ENCODE data around the gene FBXO28. TPM values are rescaled to one million over a fixed set of nuclear protein-coding genes. Genes with fewer than 3 reads are reported as not detected.
"Not testable (repeated sequence)": the region's sequence is repeated elsewhere in the genome, so short reads cannot be mapped to it uniquely, and the experiment has no call there.

The FBXO28 gene, protein sequence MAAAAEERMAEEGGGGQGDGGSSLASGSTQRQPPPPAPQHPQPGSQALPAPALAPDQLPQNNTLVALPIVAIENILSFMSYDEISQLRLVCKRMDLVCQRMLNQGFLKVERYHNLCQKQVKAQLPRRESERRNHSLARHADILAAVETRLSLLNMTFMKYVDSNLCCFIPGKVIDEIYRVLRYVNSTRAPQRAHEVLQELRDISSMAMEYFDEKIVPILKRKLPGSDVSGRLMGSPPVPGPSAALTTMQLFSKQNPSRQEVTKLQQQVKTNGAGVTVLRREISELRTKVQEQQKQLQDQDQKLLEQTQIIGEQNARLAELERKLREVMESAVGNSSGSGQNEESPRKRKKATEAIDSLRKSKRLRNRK
- 10 to 100 TPM; 19.7 to 23.7 TPM for total RNA-seq

DNA sequence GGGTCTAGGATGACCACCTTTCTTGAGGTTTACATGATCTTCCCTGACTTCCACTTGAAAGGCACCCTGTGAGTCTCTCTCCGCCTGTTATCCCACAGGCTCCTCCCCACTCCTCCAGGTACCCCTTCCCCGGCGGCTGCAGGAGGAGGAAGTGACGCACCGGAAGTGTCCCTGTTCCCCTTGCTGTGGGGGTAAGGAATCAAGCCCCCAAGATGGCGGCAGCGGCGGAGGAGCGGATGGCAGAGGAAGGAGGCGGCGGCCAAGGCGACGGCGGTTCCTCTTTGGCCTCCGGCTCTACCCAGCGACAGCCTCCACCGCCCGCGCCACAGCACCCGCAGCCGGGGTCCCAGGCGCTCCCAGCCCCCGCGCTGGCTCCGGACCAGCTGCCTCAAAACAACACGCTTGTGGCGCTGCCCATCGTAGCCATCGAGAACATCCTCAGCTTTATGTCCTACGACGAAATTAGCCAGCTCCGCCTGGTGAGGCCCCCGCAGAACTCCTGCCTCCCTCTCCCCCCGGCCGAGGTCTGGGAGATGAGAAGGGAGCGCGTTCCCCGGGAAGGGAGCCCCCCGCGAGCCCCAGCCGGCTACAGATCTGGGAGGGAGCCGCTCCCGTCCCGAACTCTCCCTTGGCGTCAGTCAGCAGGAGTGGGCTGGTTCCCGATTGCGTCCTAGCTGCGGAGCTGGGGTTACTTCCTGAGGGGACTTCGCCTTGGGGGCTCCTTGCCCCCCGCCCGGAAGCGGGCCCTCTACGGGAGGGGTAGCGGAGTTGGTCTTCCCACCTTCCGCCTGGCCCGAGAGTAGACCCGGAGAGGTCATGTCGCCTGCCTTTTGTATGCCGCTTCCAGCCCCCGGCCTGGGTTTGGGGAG, at the start of gene FBXO28:
Gene FBXO28, plus strand, starts transcription at position 194 of the 869 bp plus-strand sequence. Its CDS starts 19 bp downstream, at position 213.
- peaks cover 6% of the 10 kb centered on the region for H3K27me3 Mint-ChIP-seq (ENCODE audit: low read depth)
- ATAC-seq (replicated peaks in 1 of 2): peak; percentile 99
- peaks cover 0 to 3% of the 10 kb centered on the region in 2 donors for H3K9me3 Mint-ChIP-seq
- H3K4me3 Mint-ChIP-seq: peak within 1 kb of the TSS; percentile 88 to 94
- peak within 1 kb of the TSS; percentile 99 for H3K27ac Mint-ChIP-seq
- H3K4me1 Mint-ChIP-seq (ENCODE audit: low read depth): peaks cover 28% of the 10 kb centered on the region
- peak; percentile 95 to 97 for DNase-seq
- peaks cover 0 to under 1% of the 10 kb centered on the region in 2 donors for H3K36me3 Mint-ChIP-seq (ENCODE audit: insufficient read depth in 2 of 2)

DNA sequence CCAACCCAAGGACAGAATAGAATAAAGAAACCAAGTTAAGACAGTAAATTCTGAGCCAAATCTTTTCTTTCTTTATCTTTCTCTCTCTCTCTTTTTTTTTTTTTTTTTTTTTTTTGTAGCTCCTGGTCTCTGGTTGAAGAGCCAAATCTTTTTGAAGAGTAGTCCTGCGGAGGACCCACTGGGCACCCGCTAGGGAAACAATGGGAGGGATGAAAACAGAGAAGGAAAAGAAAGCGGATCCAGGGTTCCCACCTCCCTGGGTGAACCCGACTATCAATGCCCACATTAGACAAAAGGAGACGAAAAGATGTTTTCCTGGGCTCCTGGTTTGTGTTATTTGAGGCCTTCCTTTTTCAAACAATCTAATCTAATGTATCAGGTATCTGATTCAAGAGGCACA, 49.8 kb upstream of the FBXO28 start:
- Mint-ChIP-seq H3K4me3 (no peak overlapping the region), H3K36me3 (ENCODE audit: insufficient read depth in 2 of 2) (no peaks in the 10 kb centered on the region), H3K27me3 (ENCODE audit: low read depth) (no peaks in the 10 kb centered on the region), H3K9me3 (no peaks in the 10 kb centered on the region), H3K4me1 (ENCODE audit: low read depth) (peaks cover 17% of the 10 kb centered on the region), H3K27ac (no peak overlapping the region)
- ATAC-seq (replicated peaks in 1 of 2): no peak
- no peak for DNase-seq

DNA sequence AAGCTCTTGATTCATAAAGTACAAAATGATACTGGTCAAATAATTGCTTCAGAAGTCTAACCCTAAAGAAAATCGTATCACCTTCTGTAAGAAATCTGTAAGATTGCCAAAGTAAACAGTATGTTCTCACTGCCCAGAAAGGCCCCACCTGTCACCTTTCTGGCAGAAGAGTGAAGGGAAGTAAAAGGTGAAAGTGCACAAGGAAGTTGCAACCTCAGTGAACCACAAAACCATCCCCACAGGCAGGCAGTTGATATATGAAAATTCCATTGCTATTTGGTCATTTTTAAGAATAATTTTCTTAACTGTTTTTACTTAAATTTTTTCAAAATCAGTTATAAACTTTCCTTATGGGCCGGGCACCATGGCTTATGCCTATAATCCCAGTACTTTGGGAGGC, 48.5 kb upstream of the FBXO28 start:
- no peak for ATAC-seq (replicated peaks in 1 of 2)
- DNase-seq: no peak
- Mint-ChIP-seq H3K4me3 (no peak overlapping the region), H3K4me1 (ENCODE audit: low read depth) (peaks cover 17% of the 10 kb centered on the region), H3K9me3 (no peaks in the 10 kb centered on the region), H3K27ac (peak overlapping the region; percentile 38), H3K27me3 (ENCODE audit: low read depth) (peaks cover 4% of the 10 kb centered on the region), H3K36me3 (ENCODE audit: insufficient read depth in 2 of 2) (no peaks in the 10 kb centered on the region)

DNA sequence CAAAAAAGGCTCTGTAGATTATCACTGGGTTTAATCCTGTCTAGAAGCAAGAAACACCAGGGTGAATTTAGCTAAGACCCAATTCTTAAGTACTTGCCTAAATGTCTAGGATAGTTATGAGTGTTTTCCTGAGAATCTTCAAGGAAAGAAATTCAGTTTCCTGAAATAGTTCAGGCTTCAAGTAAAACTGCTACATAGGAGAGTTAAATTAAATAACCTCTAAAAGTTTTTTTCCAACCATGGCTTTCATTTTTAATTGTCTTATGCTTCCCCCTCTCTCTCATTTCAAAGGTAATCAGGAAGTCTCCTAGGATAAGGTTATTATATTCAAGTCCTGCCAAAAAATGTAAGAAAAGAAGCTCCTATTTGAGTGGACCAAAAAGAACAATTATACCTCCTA, 46.7 kb upstream of the FBXO28 start:
- peaks cover 17% of the 10 kb centered on the region for H3K4me1 Mint-ChIP-seq (ENCODE audit: low read depth)
- ATAC-seq (replicated peaks in 1 of 2): peak in 1 of 2 donors; percentile 10
- peaks cover 6% of the 10 kb centered on the region for H3K27me3 Mint-ChIP-seq (ENCODE audit: low read depth)
- H3K4me3 Mint-ChIP-seq: peak overlapping the region in 1 of 2 donors; percentile 48
- peak overlapping the region; percentile 71 for H3K27ac Mint-ChIP-seq
- DNase-seq: no peak
- H3K36me3 Mint-ChIP-seq (ENCODE audit: insufficient read depth in 2 of 2): no peaks in the 10 kb centered on the region
- no peaks in the 10 kb centered on the region for H3K9me3 Mint-ChIP-seq

DNA sequence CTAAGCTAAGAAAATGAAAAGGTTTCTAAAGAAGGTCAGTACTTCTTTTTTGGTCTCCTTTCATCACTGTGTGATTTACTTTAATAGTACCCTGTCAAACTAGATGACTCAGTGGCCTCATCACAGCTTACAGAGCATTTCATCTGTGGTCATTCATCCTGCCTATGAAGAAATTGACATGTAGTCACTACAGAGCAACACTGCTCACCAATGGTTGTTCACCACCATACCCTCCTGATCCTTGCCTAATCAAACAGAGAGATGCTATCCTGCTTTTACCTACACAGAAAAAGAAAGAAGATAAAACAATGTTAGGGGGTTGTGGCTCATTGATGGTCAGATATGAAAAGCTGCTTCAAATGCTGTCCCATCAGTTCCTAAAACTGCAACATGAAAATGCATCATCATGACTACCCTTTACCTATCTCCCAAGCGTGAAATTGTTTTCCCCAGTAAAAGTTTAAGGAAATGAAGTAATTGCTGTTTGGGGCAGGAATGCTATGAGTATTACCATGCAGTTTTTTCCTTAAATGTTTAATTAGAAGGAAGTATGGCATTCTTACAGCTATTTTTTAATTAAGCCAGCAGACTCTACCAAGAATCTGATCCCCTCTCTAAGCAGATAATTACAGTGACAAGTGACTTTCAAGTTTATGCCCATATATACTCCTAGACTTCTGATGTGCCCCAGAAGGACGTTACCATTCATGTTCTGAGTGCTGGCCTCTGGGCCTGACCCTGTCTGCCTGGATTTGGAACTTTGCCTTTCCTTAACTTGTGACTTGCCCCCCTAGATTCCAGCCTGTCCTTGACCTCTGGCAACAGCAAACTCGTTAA, 46.1 kb upstream of the FBXO28 start:
- H3K4me3 Mint-ChIP-seq: peak overlapping the region in 1 of 2 donors; percentile 48
- H3K27ac Mint-ChIP-seq: peak overlapping the region; percentile 71
- DNase-seq: peak in 1 of 2 donors; percentile 12
- H3K4me1 Mint-ChIP-seq (ENCODE audit: low read depth): peaks cover 17% of the 10 kb centered on the region
- H3K9me3 Mint-ChIP-seq: peaks cover 0 to 2% of the 10 kb centered on the region in 2 donors
- peaks cover 9% of the 10 kb centered on the region for H3K27me3 Mint-ChIP-seq (ENCODE audit: low read depth)
- H3K36me3 Mint-ChIP-seq (ENCODE audit: insufficient read depth in 2 of 2): no peaks in the 10 kb centered on the region
- ATAC-seq (replicated peaks in 1 of 2): peak; percentile 92 to 99

DNA sequence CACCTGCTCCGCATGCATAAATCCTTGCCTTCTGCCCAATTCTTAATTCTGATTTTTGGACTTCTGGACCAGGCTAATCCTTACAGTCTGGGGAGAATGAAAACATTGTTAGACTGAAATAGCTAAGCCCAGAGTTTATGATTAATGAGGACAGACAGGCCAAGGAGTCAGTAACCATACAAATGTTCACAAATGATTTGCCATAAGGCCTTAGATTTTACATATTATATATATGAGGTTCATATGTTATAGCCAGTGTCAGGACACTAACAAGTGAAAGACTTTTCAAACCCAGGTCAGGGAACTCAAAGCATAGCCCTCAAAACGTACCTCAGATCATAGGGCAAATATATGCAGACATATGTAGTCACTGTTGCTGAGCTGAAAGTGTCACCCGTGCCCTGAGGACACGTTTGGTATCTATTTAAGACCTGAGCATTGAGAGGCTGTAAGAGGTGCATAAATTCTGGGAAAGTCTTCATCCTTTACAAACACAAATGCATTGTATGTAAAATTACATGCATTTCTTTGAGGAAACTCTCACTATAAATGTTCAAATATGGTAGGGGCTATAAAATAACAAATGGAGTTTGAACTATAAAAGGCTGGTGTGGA, 45.3 kb upstream of the FBXO28 start:
- no peak for ATAC-seq (replicated peaks in 1 of 2)
- Mint-ChIP-seq H3K36me3 (ENCODE audit: insufficient read depth in 2 of 2) (no peaks in the 10 kb centered on the region), H3K9me3 (peaks cover 0 to 4% of the 10 kb centered on the region in 2 donors)

DNA sequence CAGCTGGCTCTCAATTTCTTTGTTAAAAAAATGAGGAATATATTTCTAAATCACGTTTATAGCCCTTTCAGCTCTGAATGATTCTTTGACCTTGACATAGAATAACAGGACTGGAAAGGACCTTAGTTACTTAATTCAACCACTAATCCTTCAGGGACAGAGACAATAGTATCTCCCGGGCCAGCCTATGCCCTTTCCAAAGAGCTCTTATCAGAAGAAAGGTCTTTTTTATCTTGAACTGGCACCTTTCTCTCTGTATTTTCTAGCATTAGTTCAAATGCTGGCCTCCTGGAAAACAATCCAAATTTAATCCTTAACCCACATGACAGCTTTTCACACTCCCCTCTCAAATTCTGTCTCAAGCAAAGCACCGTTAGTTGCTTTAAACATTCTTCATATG, 44.8 kb upstream of the FBXO28 start:
- H3K27me3 Mint-ChIP-seq (ENCODE audit: low read depth): peaks cover 12% of the 10 kb centered on the region
- H3K36me3 Mint-ChIP-seq (ENCODE audit: insufficient read depth in 2 of 2): no peaks in the 10 kb centered on the region
- H3K4me3 Mint-ChIP-seq: no peak overlapping the region
- peaks cover 17% of the 10 kb centered on the region for H3K4me1 Mint-ChIP-seq (ENCODE audit: low read depth)
- no peak overlapping the region for H3K27ac Mint-ChIP-seq
- H3K9me3 Mint-ChIP-seq: peaks cover 0 to 4% of the 10 kb centered on the region in 2 donors
- DNase-seq (no peak), ATAC-seq (replicated peaks in 1 of 2) (no peak)

More for the DNA sequence above, 45.3 kb upstream of the FBXO28 start:
- H3K27ac Mint-ChIP-seq: no peak overlapping the region
- DNase-seq: no peak
- peaks cover 12% of the 10 kb centered on the region for H3K27me3 Mint-ChIP-seq (ENCODE audit: low read depth)
- peaks cover 17% of the 10 kb centered on the region for H3K4me1 Mint-ChIP-seq (ENCODE audit: low read depth)
- H3K4me3 Mint-ChIP-seq: no peak overlapping the region

DNA sequence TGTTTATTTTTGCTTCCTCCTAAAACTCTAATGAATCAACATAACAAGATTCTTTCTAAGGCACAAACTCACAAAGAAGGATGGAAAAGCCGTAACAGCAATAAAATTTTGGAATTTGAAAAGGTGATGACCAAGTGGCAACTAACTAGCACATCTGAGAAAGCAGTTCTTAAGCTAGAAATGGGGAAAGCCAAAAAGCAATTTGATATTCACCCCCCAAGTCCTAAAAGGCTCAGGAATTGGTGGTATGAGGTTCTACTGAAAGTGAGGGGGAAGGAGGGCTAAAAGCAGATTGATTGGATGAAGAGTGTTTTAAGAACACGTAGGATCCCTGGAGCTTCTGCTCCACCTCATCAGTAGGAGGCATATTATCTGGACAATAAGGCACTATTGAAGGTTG, 43.4 kb upstream of the FBXO28 start:
- peaks cover 13% of the 10 kb centered on the region for H3K4me1 Mint-ChIP-seq (ENCODE audit: low read depth)
- H3K4me3 Mint-ChIP-seq: no peak overlapping the region
- peaks cover 12% of the 10 kb centered on the region for H3K27me3 Mint-ChIP-seq (ENCODE audit: low read depth)
- ATAC-seq (replicated peaks in 1 of 2) (no peak), DNase-seq (no peak)
- H3K36me3 Mint-ChIP-seq (ENCODE audit: insufficient read depth in 2 of 2): no peaks in the 10 kb centered on the region
- peaks cover 0 to 4% of the 10 kb centered on the region in 2 donors for H3K9me3 Mint-ChIP-seq
- H3K27ac Mint-ChIP-seq: no peak overlapping the region

DNA sequence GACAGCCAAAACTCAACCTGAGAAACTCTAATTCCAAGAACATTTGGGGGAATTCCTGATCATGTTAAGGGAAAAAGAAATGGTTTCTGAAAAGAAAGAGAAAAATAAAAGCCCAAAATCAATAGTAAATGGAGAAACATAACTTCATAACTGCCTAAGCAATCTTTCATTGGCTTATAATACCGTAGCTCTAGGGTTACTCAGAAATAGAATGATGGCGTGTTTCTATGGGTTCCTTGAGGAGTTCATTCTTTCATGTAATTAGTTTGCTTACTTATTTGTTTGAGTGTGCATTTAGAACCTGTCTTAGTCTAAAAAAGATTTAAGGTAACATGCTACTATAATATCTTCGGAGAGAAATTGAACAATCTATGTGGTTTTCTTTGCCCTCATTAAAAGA, 37.5 kb upstream of the FBXO28 start:
- Mint-ChIP-seq H3K27me3 (ENCODE audit: low read depth) (peaks cover 11% of the 10 kb centered on the region), H3K4me1 (ENCODE audit: low read depth) (peaks cover 6% of the 10 kb centered on the region), H3K27ac (no peak overlapping the region), H3K9me3 (peaks cover 0 to 4% of the 10 kb centered on the region in 2 donors), H3K36me3 (ENCODE audit: insufficient read depth in 2 of 2) (no peaks in the 10 kb centered on the region), H3K4me3 (no peak overlapping the region)
- DNase-seq (no peak), ATAC-seq (replicated peaks in 1 of 2) (peak in 1 of 2 donors; percentile 64)

DNA sequence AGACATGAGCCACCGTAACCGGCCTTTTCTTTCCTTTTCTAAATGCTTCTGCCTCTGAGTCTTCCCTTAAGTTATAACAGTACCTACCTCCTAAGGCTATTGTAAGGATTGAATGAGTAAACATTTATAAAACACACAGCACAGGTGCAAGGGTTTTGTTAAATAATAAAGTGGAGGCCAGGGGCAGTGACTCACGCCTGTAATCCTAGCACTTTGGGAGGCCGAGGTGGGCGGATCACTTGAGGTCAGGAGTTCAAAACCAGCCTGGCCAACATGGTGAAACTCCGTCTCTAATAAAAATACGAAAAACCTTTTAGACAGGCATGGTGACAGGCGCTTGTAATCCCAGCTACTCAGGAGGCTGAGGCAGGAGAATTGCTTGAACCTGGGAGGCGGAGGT, 34.3 kb upstream of the FBXO28 start:
- H3K36me3 Mint-ChIP-seq (ENCODE audit: insufficient read depth in 2 of 2); H3K27me3 Mint-ChIP-seq (ENCODE audit: low read depth); H3K4me1 Mint-ChIP-seq (ENCODE audit: low read depth); DNase-seq; H3K4me3 Mint-ChIP-seq; H3K9me3 Mint-ChIP-seq; ATAC-seq (replicated peaks in 1 of 2); H3K27ac Mint-ChIP-seq: not testable (repeated sequence)

DNA sequence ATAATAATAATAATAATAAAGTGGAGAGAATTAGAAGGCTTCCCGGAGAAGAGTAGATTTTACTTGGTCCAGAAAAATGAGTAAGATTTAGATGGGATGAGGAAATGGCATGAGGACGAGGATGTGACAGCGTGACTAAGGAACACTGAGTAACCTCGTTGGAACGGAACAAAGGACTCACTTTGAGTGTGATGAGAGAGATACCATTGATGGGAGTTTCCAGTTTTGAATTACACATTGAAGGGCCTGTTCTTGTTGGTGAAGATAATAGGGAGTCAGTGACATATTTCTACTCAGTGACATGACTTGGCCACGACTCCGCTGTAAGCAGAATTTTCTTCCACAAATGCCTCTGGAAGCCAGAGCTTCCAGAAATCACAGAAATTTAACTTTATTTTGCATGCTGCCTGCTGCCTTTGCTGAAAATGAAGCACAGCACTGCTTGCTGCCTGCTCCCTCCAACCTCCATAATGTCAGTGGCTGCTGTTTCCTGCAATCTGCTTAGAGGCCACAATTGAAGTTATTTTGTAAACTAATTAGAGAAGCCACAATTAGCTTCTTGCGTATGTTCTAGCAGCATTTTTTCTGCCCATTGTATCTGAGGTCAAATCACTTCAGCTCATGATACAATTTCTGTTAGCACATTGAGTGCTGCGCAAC, 33.7 kb upstream of the FBXO28 start:
- no peaks in the 10 kb centered on the region for H3K9me3 Mint-ChIP-seq
- H3K36me3 Mint-ChIP-seq (ENCODE audit: insufficient read depth in 2 of 2): no peaks in the 10 kb centered on the region
- H3K27me3 Mint-ChIP-seq (ENCODE audit: low read depth): peaks cover 4% of the 10 kb centered on the region
- no peak overlapping the region for H3K4me3 Mint-ChIP-seq
- DNase-seq (no peak), ATAC-seq (replicated peaks in 1 of 2) (peak; percentile 27 to 75)
- H3K4me1 Mint-ChIP-seq (ENCODE audit: low read depth): peaks cover 6% of the 10 kb centered on the region
- no peak overlapping the region for H3K27ac Mint-ChIP-seq

DNA sequence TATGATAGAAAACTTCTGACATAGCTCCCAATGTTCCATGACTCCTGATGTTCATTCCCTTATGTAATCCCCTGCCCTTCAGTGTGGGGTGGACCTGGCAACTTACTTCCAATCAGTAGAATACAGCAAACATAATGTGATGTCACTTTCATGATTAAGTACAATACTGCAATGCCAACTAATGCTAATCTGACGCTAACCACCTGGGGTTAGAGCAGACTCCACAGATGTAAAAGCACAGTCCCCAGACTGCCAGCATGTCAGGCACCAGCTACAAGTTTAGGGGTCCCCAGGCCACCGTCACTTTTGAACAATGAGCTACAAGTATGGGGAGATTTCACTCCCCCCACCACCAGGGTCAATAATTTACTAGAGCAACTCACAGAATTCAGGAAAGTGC, 32.3 kb upstream of the FBXO28 start:
- Mint-ChIP-seq H3K36me3 (ENCODE audit: insufficient read depth in 2 of 2) (no peaks in the 10 kb centered on the region), H3K9me3 (no peaks in the 10 kb centered on the region), H3K27ac (no peak overlapping the region), H3K4me1 (ENCODE audit: low read depth) (peaks cover 6% of the 10 kb centered on the region), H3K27me3 (ENCODE audit: low read depth) (peaks cover 4% of the 10 kb centered on the region), H3K4me3 (no peak overlapping the region)
- ATAC-seq (replicated peaks in 1 of 2) (no peak), DNase-seq (no peak)

Measured in activated T-cell treated with anti-CD3 and anti-CD28 coated beads, Interleukin-2, amount 50 U/mL, for 72 hours (primary cell).